Omental fat pad (tissue), 4 donors: ENCODE measurements around the gene PPARA. TPM values are rescaled to one million over a fixed set of nuclear protein-coding genes. Genes with fewer than 3 reads are reported as not detected.

ENCODE experiments used
- ATAC-seq: fragments of 150-250 bp; one replicate; pipeline ENCODE4 v1.9.1; 2016; ENCODE audit warnings: mild to moderate bottlenecking, moderate library complexity; ENCODE audit not compliant: low FRiP score
- DNase-seq: peaks from one replicate; pipeline ENCODE4 v3.0.0-alpha.2; 2019; ENCODE audit warnings: low spot score
- CTCF ChIP-seq, 3 donors: fragments of 450-650 bp; IDR thresholded peaks; one replicate each; pipeline ENCODE4 v1.5.1; 2016 to 2017; ENCODE audit warnings: antibody characterized with exemption in 3 of 3, mild to moderate bottlenecking in 3 of 3, moderate library complexity in 2 of 3
- total RNA-seq, 4 donors: library from RNA; depleted of rRNA; stranded (reverse); fragments of >200 nt; gene quantifications; one replicate each; pipeline ENCODE4 v1.1.0, GENCODE V29; 2016

Gene PPARA
- total RNA-seq, 4 donors from 2014 or later: 20.7 to 35.5 (median 30.4) TPM

GRCh38 chr22:46108564-46109473 is 41.5 kb upstream of the PPARA start:
- DNase-seq: no peak
- TF ChIP-seq CTCF (IDR thresholded peaks at IDR 0.05): no peak
- ATAC-seq: no peak

- no peak for TF ChIP-seq CTCF (IDR thresholded peaks at IDR 0.05)
- DNase-seq: no peak
- no peak for ATAC-seq
These were observed 40.8 kb upstream of the PPARA start for GRCh38 chr22:46109474-46110003.

GRCh38 chr22:46110215-46110614 is 40.1 kb upstream of the PPARA start:
- DNase-seq (no peak), ATAC-seq (no peak)
- no peak for TF ChIP-seq CTCF (IDR thresholded peaks at IDR 0.05)

GRCh38 chr22:46111645-46112306 is 38.5 kb upstream of the PPARA start:
- TF ChIP-seq CTCF (IDR thresholded peaks at IDR 0.05): no peak
- no peak for DNase-seq
- no peak for ATAC-seq

- DNase-seq: no peak
- TF ChIP-seq CTCF (IDR thresholded peaks at IDR 0.05): no peak
These were observed 37.9 kb upstream of the PPARA start for GRCh38 chr22:46112405-46112804.

GRCh38 chr22:46113110-46113909 is 37.0 kb upstream of the PPARA start:
- TF ChIP-seq CTCF (IDR thresholded peaks at IDR 0.05): no peak
- ATAC-seq: no peak
- no peak for DNase-seq

More at GRCh38 chr22:46112405-46112804, 37.9 kb upstream of the PPARA start:
- no peak for ATAC-seq
